ENCODE data around the gene PIK3CD.
"Not testable (repeated sequence)": the region's sequence is repeated elsewhere in the genome, so short reads cannot be mapped to it uniquely, and the experiment has no call there.

PIK3CD gene

GRCh38 chr1:9624081-9624480 is 27.4 kb upstream of the PIK3CD start:
- DNase-seq = no peak

GRCh38 chr1:9625030-9625429 is 26.5 kb upstream of the PIK3CD start:
- DNase-seq = not testable (repeated sequence)

- no peak for DNase-seq
Observed at GRCh38 chr1:9626201-9626608, 25.3 kb upstream of the PIK3CD start.

GRCh38 chr1:9628541-9629444 is 22.7 kb upstream of the PIK3CD start:
- no peak for DNase-seq

GRCh38 chr1:9629445-9630201 is 21.9 kb upstream of the PIK3CD start:
- DNase-seq = no peak

GRCh38 chr1:9630331-9631111 is 21.0 kb upstream of the PIK3CD start:
- DNase-seq = no peak

- DNase-seq = no peak
Observed at GRCh38 chr1:9631613-9632012, 19.9 kb upstream of the PIK3CD start.

- DNase-seq = no peak
Observed at GRCh38 chr1:9633493-9633892, 18.0 kb upstream of the PIK3CD start.

- no peak for DNase-seq
Observed at GRCh38 chr1:9634582-9634981, 16.9 kb upstream of the PIK3CD start.

GRCh38 chr1:9639227-9639626 is 12.3 kb upstream of the PIK3CD start:
- DNase-seq = no peak

- no peak for DNase-seq
Observed at GRCh38 chr1:9643351-9644256, 7.9 kb upstream of the PIK3CD start.

GRCh38 chr1:9646037-9646436 is 5.5 kb upstream of the PIK3CD start:
- DNase-seq = no peak

GRCh38 chr1:9648171-9648570 is 3.4 kb upstream of the PIK3CD start:
- DNase-seq = no peak

GRCh38 chr1:9649769-9650168 is 1.8 kb upstream of the PIK3CD start:
- no peak for DNase-seq

- DNase-seq = no peak
Observed at GRCh38 chr1:9651220-9651564, 339 bp upstream of the PIK3CD start.

- DNase-seq = no peak
Observed at GRCh38 chr1:9652379-9653209, 1.1 kb downstream of the PIK3CD start.

- DNase-seq = no peak
Observed at GRCh38 chr1:9653210-9653490, 1.6 kb downstream of the PIK3CD start.

GRCh38 chr1:9653491-9654050 is 2.0 kb downstream of the PIK3CD start:
- no peak for DNase-seq

GRCh38 chr1:9654051-9654833 is 2.7 kb downstream of the PIK3CD start:
- DNase-seq = no peak

Measured in NCI-H1105 treated with DMSO at 0.1 percent for 48 hours (cell line).